NCI-H524 treated with DMSO at 0.1 percent for 48 hours (cell line): ENCODE data around the gene CCDC134.

Source experiments
- DNase-seq: peaks from one replicate; lab custom pipeline; 2025; lab: John Stamatoyannopoulos, UW

CCDC134 gene

GRCh38 chr22:41787331-41787730, 13.1 kb upstream of the CCDC134 start:
- peak; percentile 98 for DNase-seq

GRCh38 chr22:41793871-41794270, 6.6 kb upstream of the CCDC134 start:
- DNase-seq: no peak

GRCh38 chr22:41798736-41799135, 1.7 kb upstream of the CCDC134 start:
- no peak for DNase-seq

DNA sequence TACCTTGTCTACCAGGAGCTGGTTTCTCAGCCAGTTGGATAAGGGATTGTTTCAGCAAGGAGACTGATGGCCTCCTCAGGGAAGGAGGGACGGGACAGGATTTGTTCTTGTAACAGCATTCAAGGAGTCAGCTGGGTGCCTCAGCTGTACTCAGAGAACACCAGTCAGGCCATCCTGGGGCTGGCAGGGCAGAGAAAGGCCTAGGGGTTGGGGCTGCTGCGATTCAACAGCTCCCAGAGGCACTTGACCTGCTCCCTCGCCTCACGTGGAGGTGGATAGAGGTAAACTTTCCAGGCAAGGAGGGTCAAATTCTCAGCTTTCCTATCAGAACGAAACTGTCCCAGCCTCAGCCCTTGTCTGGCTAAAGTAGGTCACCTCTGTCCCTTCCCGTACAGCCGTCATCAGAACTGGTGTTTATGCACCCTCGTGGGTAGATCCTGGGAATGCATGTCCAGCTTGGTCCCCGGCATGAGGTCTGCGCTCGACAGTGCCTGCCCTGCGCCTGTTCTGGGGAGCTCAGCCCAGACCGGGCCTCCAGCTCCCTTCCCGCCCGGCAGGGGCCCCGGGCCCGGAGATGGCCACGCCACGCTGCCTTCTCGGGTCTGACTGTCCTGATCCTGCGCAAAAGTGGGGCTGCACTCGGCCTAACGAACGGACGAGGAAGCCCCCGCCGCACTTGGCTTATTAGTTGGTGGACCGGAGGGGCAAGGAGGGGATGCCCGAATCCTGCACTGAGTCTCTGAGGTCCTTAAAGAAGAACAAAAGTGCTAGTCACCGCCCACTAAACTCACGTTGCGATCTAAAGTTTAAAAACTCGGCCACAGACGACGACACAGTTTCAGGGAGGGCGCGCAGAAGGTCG, 762 bp upstream of the CCDC134 start:
- no peak for DNase-seq

DNA sequence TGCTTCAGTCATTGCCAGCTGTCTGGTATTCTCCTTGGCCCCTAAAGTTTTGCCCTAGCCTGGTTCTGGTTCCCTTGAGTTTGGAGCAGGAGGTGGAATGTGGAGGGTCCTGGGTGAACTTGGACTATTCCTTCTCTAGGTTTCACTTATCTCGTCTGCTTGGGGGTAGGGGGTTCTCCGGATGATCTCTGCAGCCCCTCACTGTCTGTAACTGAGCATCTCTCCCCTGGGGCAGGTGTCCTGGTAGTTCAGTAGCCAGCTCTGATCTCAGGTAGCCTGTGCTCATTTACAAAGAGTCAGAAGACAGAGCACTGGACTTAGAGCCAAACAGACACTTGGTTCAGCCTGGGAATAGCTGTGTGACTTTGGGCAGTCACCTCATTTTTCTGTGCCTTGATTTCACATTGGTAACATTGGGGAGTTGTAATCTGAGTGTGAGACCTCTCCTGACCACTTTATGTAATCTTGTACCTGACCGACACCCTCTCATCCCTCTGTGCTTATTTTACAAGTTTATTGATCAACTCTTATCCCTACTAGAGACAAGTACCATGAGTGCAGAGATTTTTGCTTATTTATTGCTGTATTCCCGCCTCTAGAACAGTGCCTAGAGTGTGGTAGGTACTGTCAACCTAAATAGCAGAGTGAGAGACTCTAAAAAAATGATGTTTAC, 804 bp downstream of the CCDC134 start:
- DNase-seq: no peak

GRCh38 chr22:41801886-41802285, 1.4 kb downstream of the CCDC134 start:
- DNase-seq: no peak

DNA sequence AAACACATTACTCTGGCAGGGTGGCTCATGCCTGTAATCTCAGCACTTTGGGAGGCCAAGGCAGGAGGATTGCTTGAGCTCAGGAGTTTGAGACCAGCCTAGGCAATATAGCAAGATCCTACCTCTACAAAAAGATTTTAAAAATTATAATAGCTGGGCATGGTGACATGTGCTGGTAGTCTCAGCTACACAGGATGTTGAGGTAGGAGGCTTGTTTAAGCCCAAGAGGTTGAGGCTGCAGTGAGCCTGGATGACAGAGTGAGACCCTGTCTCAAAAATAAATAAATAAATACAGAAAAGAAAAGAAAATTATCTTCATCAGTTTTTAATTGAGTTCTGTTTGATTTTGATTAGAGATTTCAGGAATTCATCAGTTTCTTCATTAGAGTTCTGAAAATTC, 5.2 kb downstream of the CCDC134 start:
- DNase-seq: no peak

- no peak for DNase-seq
Measured at GRCh38 chr22:41808400-41808799, 7.9 kb downstream of the CCDC134 start.

DNA sequence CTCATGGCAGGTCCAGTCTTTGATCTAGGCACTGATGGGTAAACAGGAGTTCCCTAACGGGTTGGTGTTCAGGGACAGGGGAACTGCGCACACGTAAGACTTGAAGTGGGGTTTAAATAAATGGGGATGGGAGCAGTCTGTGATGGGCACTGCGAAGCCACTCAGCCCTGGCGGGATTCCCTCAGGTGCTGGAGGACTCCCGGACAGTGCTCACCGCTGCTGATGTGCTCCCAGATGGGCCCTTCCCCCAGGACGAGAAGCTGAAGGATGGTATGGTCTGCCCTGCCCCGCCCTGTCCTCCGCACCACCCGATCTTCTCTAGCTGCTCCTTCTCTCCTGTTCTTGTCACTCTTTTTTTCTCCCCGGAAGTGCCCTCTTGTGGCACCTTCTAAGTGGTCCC, 9.5 kb downstream of the CCDC134 start:
- no peak for DNase-seq

DNA sequence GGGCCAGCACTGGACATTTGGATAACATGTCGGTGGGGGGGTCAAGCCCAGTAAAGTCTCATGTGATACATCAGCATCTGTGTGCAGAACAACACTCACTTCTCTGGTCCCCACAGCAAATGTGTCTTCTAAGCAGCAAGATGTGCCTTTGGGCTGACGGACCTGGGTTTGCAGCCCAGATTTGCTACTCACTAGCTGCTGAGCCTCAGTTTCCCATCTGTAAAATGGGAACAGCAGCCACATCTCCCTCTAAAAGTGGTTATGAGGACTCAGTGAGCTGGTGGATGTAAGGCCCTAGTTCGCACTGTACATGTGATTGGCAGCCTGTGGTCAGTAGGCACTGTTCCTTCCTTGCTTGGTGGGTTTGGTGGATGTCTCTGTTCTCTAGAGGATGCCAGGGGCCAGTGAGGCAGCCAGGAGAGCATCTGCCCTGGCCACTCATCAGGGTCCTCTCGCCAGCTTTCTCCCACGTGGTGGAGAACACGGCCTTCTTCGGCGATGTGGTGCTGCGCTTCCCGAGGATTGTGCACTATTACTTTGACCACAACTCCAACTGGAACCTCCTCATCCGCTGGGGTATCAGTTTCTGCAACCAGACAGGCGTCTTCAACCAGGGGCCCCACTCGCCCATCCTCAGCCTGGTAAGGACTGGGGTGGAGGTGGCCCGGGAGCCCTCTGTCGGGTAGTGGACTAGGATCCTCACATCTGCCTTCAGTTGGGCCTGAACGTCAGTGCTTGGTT, 12.5 kb downstream of the CCDC134 start:
- no peak for DNase-seq

GRCh38 chr22:41813726-41814410, 13.4 kb downstream of the CCDC134 start:
- no peak for DNase-seq

DNA sequence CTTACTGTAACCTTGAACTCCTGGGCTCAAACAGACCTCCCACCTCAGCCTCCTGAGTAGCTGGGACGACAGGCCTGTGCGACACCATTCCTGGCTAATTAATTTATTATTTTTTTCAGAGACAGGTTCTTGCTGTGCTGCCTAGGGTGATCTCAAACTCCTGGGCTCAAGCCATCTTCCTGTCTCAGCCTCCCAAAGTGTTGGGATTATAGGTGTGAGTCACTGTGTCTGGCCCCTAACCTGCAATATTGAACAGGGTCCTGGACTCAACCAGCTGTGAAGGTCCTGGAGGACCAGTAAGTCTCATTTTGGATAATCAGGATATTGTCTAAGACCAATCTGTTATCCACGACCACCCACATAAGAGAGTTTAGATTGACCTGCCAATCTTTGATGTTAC, 15.2 kb downstream of the CCDC134 start:
- no peak for DNase-seq

DNA sequence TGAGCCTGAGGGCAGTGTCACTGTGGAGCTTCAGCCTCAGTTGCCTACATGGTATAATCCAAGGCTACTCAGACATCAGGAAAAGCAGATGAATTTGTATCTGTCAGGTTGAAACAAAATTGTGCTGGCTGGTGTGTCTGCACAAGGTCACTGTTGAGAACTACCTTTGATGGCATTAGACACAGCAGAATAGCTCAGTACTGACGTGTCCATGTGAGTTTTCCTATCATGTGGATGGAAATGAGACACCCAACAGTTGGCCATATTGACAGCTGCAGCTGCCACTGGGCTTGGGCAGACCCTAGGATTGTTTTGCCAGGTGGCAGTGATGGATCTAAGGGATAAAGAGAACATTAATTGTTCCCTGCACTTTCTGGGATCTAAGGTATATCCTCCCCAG, 15.8 kb downstream of the CCDC134 start:
- DNase-seq: peak; percentile 23

DNA sequence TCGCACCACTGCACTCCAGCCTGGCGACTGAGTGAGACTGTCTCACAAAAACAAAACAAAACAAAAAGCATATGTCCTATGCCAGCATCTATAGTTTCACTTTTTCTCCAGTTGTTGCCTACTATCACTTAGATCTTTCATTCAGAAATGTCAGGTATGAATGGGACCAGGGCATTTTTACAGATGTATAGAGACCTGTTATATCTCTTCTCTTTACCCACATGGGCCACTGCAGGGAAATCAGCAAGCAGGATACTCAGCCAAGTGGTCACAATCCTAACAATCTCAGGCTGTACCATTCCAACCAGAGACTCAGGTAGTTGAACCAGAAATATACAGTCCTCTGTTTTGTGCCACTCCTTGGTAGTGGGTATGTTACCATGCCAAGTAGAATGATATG, 16.4 kb downstream of the CCDC134 start:
- DNase-seq: no peak

DNA sequence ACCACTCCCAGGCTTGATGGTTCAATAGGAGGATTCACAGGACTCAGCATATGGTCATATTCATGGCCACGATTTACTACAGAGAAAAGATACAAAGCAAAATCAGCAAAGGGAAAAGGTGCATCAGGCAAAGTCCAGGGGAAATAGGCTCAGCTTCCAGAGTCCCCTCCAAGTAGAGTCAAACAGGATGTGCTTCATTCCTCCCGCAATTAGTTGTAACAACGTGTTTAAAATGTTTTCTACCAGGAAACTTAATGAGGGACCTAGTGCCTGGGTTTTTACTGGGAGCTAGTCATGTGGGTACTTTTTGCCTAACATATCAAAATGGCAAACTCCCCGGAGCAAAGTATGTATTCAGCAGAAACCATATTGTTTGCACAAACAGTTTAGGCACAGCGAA, 17.5 kb downstream of the CCDC134 start:
- DNase-seq: no peak

- no peak for DNase-seq
Measured at GRCh38 chr22:41818596-41818995, 18.1 kb downstream of the CCDC134 start.

- DNase-seq: no peak
Measured at GRCh38 chr22:41819257-41819656, 18.8 kb downstream of the CCDC134 start.

- no peak for DNase-seq
Measured at GRCh38 chr22:41820447-41820846, 20.0 kb downstream of the CCDC134 start.

DNA sequence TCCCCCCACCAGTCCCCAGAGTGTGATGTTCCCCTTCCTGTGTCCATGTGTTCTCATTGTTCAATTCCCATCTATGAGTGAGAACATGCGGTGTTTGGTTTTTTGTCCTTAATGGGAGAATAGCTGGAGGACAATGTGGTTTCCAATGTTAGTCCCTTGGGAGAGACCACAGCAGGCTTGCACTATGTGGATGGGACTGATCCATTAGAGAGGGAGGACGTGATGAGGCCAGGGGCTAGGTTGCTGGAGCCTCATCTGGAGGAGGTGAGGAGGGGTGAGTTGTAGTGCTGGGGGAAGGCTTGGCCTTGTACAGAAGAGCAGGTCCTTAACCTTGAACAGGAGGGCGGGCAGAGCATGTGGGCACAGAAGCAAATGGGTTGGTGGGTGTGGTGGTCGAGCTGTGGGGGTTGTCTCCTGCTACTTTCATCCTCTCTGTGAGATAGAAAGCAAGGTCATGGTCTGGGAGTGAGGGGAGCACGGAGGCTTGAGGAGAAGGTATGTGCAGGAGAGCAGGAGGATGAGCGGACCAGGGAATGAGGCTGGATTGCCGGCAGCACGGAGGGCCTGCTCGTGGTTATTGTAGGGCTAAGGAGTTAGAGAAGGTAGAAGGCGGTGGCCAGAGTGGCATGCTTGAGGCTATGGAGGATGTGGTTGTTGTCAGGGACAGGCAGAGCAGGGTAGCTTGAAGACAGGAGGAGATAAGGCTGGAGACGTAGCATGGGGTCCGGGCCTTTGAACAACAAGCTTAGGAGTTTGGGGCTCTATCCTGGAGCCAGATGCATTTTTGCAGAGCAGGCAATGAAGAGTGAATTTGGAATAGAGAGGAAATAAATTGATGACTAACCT, 21.2 kb downstream of the CCDC134 start:
- no peak for DNase-seq

DNA sequence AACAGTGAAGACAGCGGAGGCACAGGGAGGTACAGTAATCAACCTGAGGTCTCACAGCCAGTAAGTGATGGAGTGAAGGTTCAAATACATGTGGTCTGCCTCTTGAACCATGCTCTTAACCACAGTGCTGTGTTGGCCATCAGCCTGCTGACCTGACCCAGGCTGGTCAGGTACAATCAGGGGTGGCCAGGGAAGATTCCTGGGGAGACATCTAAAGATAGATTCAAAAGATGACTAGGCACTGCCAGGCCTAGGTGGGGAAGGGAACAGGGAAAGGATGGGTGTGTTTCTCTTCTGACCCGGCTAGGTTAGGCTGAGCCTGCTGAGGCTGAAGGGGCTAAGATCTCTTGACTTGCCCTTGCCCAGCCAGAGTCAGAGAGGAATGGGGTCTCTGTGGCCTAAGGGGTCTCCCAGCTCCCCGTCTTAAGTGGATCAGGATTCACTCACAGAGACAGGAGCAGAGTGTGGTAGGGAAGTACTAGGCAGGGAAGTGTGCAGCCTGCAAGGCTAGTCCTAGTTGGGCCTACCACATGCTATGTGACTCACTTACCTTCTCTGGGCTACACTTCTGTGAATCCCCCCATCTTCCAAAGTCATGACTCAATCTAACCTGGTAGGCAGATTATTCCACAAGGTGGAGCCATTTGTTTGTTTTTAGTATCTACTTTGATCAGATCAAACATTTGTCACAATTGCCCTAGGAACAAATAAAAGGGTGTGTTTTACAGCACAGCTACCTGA, 22.0 kb downstream of the CCDC134 start:
- peak; percentile 23 for DNase-seq

- no peak for DNase-seq
Measured at GRCh38 chr22:41823797-41824196, 23.3 kb downstream of the CCDC134 start.
